GM10266 (cell line): ENCODE data around the gene NAV2.
"Not testable (repeated sequence)": the region's sequence is repeated elsewhere in the genome, so short reads cannot be mapped to it uniquely, and the experiment has no call there.

Experiments
- DNase-seq: peaks from one replicate; pipeline ENCODE4 v3.0.0; 2012; ENCODE audit errors: extremely low spot score
- TF ChIP-seq, protein P1 (sequence below): IDR thresholded peaks from 2 replicates; pipeline ENCODE4 v1.5.1; 2012; ENCODE audit warnings: mild to moderate bottlenecking, low read depth; ENCODE audit not compliant: control insufficient read depth, insufficient read depth; ENCODE audit errors: missing control alignments

NAV2 gene

DNA sequence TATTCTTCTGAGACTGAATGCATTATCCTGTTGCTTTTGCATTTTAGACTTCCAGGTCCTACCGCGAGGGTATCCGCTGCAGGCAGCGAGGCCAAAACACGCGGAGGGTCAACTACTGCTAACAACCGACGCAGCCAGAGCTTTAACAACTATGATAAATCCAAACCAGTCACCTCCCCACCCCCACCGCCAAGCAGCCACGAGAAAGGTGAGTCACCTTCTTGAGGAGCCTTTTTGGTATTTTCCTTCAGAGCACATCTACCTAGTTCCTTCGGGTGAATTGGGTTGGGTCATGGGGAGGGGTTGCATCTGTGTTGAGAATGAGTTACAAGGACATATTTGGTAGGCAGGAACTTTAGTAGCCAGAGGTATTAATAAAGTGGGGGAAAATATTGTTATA is 179.8 kb downstream of the NAV2 start:
- TF ChIP-seq, protein P1, sequence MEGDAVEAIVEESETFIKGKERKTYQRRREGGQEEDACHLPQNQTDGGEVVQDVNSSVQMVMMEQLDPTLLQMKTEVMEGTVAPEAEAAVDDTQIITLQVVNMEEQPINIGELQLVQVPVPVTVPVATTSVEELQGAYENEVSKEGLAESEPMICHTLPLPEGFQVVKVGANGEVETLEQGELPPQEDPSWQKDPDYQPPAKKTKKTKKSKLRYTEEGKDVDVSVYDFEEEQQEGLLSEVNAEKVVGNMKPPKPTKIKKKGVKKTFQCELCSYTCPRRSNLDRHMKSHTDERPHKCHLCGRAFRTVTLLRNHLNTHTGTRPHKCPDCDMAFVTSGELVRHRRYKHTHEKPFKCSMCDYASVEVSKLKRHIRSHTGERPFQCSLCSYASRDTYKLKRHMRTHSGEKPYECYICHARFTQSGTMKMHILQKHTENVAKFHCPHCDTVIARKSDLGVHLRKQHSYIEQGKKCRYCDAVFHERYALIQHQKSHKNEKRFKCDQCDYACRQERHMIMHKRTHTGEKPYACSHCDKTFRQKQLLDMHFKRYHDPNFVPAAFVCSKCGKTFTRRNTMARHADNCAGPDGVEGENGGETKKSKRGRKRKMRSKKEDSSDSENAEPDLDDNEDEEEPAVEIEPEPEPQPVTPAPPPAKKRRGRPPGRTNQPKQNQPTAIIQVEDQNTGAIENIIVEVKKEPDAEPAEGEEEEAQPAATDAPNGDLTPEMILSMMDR, result no peak
- DNase-seq, result no peak

DNA sequence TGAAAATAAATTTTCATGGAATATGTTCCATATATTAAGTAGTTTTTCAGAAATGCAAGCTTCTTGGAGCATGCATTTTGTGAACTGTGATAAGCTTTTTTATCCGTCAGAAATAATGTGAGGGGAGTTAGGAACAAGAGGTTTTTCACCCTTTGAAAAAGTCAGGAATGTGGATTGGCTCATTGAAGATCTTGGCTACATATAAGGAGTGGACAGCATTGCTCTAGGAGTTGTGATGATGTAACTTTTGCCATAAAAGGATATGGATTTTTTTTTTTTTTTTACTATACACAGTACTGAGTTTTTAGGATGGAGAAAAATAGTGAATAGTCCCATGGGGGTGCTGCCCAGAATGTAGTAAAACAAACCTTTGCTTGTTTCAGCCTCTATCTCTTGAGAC is 180.2 kb downstream of the NAV2 start:
- DNase-seq, result no peak
- TF ChIP-seq, protein P1, result no peak

DNA sequence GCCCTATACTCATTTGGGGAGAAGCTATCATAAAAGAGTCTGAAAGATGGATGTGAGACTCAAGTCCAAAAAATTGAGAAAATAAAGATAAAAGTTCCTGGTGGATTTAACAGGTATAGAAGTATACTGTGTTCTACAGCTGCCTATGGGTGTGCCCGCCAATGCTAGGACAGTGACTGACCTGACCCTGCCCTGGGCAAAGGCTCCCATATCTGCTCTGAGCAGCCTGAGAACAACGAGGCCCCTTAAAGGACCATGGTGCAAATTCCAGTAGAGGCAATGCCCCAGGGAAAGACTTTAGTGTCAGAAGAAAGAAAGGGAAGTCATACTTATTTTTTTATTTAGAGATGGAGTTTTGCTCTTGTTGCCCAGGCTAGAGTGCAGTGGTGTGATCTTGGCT is 181.8 kb downstream of the NAV2 start:
- TF ChIP-seq, protein P1, result no peak
- no peak for DNase-seq

GRCh38 chr11:19895037-19895436 is 182.4 kb downstream of the NAV2 start:
- DNase-seq, result not testable (repeated sequence)

GRCh38 chr11:19895776-19896175 is 183.1 kb downstream of the NAV2 start:
- DNase-seq, result no peak
- TF ChIP-seq, protein P1, result no peak

GRCh38 chr11:19903620-19904069 is 191.0 kb downstream of the NAV2 start:
- TF ChIP-seq, protein P1, result peak; percentile 73
- peak; percentile 52 for DNase-seq

GRCh38 chr11:19905280-19905853 is 192.7 kb downstream of the NAV2 start:
- TF ChIP-seq, protein P1, result peak; percentile 26
- peak; percentile 15 for DNase-seq

GRCh38 chr11:19906126-19906525 is 193.5 kb downstream of the NAV2 start:
- DNase-seq, result no peak

More at GRCh38 chr11:19906126-19906525, 193.5 kb downstream of the NAV2 start:
- TF ChIP-seq, protein P1, result no peak
